T-helper 2 cell treated with Interferon-gamma antibody and Interleukin-4, amounts not matched to agents 5 μg/mL and 100 μg/mL, for 36 hours (primary cell): ENCODE data around the gene PARP2.

Experiments used
- DNase-seq: peaks from one replicate; pipeline ENCODE4 v3.0.0; 2021; ENCODE audit warnings: low spot score
- H3K27ac Mint-ChIP-seq: one replicate; pipeline ENCODE4 v1.8.0; 2021; ENCODE audit warnings: mild to moderate bottlenecking, mixed read lengths
- H3K27me3 Mint-ChIP-seq: one replicate; pipeline ENCODE4 v1.8.0; 2021; ENCODE audit warnings: low read depth, mixed read lengths
- H3K36me3 Mint-ChIP-seq: one replicate; pipeline ENCODE4 v1.8.0; 2021; ENCODE audit warnings: low read depth, mixed read lengths
- H3K4me1 Mint-ChIP-seq: one replicate; pipeline ENCODE4 v1.8.0; 2021; ENCODE audit warnings: low read depth, mixed read lengths
- H3K4me3 Mint-ChIP-seq: one replicate; pipeline ENCODE4 v1.8.0; 2022; ENCODE audit warnings: mild to moderate bottlenecking, moderate library complexity, mixed read lengths
- H3K9me3 Mint-ChIP-seq: one replicate; pipeline ENCODE4 v1.8.0; 2021; ENCODE audit warnings: mixed read lengths

PARP2 gene

DNA sequence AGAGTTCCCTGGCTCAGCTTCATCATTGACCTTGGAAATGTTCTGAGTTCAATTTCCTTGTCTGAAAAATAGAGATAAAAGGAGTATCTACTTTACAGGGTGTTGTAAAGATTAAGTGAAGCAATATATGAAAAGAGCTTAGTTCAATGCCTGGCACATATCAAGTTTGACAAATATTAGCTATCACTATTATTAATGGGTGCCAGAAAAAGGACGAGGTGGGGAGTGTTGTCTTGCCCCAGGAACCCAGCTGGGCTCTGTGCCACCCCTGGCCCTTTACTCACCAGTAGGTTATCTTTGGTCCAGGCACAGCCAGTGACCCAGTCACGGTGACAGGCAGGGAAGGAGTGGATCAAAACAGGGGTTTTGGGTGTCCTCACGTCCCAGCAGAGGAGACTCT is 32.0 kb downstream of the PARP2 start:
- H3K27ac Mint-ChIP-seq, result no peak overlapping the region
- no peaks in the 10 kb centered on the region for H3K27me3 Mint-ChIP-seq
- no peak for DNase-seq
- H3K36me3 Mint-ChIP-seq, result peaks cover 58% of the 10 kb centered on the region
- no peak overlapping the region for H3K4me3 Mint-ChIP-seq
- no peaks in the 10 kb centered on the region for H3K9me3 Mint-ChIP-seq
- H3K4me1 Mint-ChIP-seq, result no peaks in the 10 kb centered on the region

DNA sequence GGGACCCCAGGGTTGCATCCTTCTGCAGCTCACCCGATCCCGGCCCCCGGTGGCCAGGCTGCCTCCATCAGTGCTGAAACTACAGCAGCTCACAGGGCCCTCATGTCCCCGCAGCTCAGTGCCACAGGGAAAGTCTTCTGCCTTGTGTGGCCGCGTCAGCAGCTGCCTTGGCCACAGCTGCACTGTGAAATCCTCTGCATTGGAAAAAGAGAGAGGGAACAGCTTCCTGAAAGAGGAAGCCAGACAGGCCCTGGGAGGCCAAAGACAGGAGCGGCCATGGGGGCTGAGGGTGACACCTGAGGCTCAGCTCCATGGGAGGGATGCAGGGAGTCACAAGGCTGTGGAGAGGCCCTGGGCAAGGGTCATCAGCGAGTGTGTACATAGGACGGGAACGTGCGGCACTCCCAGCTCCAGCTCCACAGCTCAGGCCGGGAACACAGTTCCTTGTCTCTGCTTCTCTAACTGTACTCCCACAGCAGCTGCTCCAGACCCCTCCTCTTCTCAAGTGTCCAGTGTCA is 32.7 kb downstream of the PARP2 start:
- Mint-ChIP-seq H3K27me3 (no peaks in the 10 kb centered on the region), H3K4me1 (no peaks in the 10 kb centered on the region), H3K36me3 (peaks cover 61% of the 10 kb centered on the region), H3K27ac (no peak overlapping the region), H3K4me3 (no peak overlapping the region), H3K9me3 (no peaks in the 10 kb centered on the region)
- DNase-seq, result no peak

DNA sequence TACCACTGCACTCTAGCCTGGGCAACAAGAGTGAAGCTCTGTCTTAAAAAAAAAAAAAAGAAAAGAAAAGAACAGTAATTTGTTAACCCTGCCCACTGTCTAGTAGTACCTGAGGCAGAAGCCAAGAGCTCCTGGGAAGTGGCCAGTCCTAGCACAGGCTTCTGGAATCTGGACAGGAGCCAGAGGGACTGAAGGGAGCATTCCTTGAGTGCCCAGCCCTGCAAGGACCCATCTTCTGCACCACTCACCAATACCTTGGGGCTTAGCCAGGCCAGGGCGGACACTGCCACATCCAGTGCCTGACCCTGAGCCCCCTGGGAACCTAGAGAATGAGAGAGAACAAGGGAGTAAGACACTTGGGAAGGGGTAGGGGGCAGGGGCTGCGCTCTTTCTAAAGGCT is 33.7 kb downstream of the PARP2 start:
- Mint-ChIP-seq H3K4me1 (no peaks in the 10 kb centered on the region), H3K27me3 (no peaks in the 10 kb centered on the region), H3K4me3 (no peak overlapping the region), H3K9me3 (no peaks in the 10 kb centered on the region), H3K36me3 (peaks cover 64% of the 10 kb centered on the region), H3K27ac (no peak overlapping the region)
- DNase-seq, result no peak

DNA sequence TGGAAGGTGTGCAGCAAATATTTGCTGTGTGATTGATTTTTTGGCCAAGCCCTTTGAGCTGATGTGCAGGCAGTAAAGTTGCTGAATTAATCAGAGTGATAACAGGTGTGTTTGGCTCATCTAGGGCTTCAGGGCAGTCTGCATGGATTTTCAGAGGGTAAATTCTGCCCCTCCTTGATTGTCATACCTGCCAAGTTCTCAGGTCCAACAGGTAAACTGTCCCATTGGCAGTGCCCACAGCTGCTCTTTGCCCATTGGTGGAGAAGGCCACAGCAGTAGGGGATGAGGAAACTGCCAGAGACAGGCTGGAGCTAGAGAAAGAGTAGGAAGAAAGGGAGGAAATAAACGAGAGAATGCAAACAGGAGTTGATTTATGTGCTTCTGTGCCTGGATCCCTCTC is 36.3 kb downstream of the PARP2 start:
- no peaks in the 10 kb centered on the region for H3K27me3 Mint-ChIP-seq

DNA sequence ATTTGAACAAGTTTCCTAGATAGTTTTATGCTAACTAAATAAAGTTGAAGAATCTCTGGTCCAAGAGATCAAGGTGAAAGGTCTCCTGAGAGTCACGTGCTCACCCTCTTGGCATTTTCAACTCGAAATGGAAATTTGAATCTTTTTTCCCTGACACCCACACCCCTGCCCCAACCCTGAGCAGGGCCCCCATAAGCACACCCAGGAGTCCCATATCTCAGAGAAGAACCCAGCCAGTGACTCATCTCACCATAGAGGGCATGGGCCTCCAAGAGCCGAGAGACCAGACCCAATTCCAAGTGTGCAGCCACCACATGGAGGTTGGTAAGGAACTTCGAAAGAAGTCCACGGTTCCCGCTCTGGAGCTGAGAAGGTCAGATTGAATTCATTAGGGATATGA is 37.2 kb downstream of the PARP2 start:
- Mint-ChIP-seq H3K9me3 (no peaks in the 10 kb centered on the region), H3K27ac (peak overlapping the region; percentile 12), H3K27me3 (no peaks in the 10 kb centered on the region), H3K4me3 (no peak overlapping the region), H3K36me3 (peaks cover 64% of the 10 kb centered on the region), H3K4me1 (no peaks in the 10 kb centered on the region)
- DNase-seq, result no peak

More for the DNA sequence above, 36.3 kb downstream of the PARP2 start:
- no peak for DNase-seq
- Mint-ChIP-seq H3K4me3 (no peak overlapping the region), H3K36me3 (peaks cover 66% of the 10 kb centered on the region), H3K9me3 (no peaks in the 10 kb centered on the region), H3K4me1 (no peaks in the 10 kb centered on the region), H3K27ac (no peak overlapping the region)

DNA sequence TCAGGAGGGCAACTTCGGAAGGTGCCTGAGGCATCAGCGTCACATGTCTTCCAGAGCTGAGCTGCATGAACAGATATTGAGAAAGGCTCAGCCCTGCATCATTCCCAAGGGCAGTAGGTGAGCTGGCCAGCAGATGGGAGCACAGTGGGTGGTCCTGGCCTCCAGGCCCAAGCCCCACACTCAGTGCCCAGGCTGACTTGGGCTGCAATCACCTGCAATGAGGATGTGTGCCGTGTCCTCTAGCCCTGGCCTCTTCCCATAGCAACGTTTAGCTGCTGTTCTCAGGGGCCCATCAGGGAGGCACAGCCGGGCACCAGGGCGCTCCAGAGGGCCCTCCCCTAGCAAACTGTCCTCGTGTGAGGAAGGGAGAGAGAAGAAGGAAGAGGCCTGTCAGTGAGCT is 37.9 kb downstream of the PARP2 start:
- no peak overlapping the region for H3K27ac Mint-ChIP-seq
- H3K4me3 Mint-ChIP-seq, result no peak overlapping the region
- H3K9me3 Mint-ChIP-seq, result no peaks in the 10 kb centered on the region

DNA sequence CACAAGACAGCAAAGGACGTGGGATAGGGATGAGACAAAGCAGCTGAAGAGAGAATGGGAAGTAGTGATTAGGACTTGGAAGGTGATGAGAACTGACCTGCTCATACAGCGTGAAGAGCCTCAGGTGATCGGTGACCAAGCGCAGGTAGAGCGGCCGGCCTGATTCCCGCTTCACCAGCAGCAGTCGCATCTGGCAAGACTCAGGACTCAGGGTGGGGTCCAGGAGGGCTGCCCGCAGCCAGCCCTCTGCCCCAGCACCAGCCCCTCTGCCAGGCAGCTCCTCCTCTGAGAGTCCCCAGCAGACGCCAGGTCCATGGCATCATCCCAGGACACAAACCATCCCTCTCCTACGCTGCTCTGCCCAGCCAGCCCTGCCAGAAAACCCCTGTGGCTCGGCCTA is 39.1 kb downstream of the PARP2 start:
- DNase-seq, result no peak
- no peaks in the 10 kb centered on the region for H3K9me3 Mint-ChIP-seq
- no peak overlapping the region for H3K27ac Mint-ChIP-seq
- no peak overlapping the region for H3K4me3 Mint-ChIP-seq
- no peaks in the 10 kb centered on the region for H3K27me3 Mint-ChIP-seq
- peaks cover 53% of the 10 kb centered on the region for H3K36me3 Mint-ChIP-seq
- H3K4me1 Mint-ChIP-seq, result no peaks in the 10 kb centered on the region

More for the DNA sequence above, 37.9 kb downstream of the PARP2 start:
- DNase-seq, result no peak
- Mint-ChIP-seq H3K27me3 (no peaks in the 10 kb centered on the region), H3K36me3 (peaks cover 60% of the 10 kb centered on the region), H3K4me1 (no peaks in the 10 kb centered on the region)

DNA sequence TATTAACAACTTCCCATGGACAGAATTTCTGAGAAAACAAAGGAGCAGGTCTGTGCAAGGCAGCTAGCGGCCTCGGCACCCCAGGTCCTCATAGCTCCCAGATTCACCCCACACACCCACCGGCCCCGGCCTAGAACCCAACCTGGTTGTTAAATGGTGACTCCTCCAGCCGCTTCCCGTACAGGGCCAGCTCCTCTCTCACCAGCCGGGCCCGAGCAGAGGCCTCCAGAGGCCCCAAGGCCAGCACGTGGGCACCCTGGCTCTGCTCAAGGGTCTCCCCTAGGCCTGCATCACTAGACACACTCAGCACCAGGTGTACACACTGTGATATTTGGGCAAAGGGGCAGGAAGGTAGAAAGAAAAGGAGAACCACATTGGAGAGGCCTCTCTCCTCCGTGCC is 39.6 kb downstream of the PARP2 start:
- Mint-ChIP-seq H3K4me1 (no peaks in the 10 kb centered on the region), H3K9me3 (no peaks in the 10 kb centered on the region), H3K27ac (no peak overlapping the region), H3K36me3 (peaks cover 53% of the 10 kb centered on the region), H3K4me3 (no peak overlapping the region), H3K27me3 (no peaks in the 10 kb centered on the region)
- no peak for DNase-seq

DNA sequence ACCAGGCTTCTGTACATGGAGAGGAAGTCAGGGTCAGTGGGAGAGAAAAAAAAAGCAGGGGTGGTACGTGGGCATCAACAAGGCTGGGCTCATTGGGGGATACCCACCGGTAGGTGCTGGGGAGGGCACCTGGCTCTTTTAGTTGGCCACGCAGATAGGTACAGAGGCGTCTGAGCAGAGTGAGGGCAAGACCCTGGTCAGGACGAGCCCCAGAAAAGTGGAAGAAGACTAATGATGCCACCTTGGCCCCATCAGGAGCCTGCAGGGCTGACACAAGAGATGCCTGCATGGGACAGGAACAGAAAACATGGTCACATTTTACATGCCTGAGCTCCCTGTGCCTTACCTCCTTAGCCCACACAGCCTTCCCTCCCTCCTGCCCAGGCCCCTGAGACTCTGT is 40.2 kb downstream of the PARP2 start:
- Mint-ChIP-seq H3K9me3 (no peaks in the 10 kb centered on the region), H3K27ac (no peak overlapping the region), H3K27me3 (no peaks in the 10 kb centered on the region), H3K4me3 (no peak overlapping the region), H3K4me1 (no peaks in the 10 kb centered on the region), H3K36me3 (peaks cover 58% of the 10 kb centered on the region)
- DNase-seq, result no peak

DNA sequence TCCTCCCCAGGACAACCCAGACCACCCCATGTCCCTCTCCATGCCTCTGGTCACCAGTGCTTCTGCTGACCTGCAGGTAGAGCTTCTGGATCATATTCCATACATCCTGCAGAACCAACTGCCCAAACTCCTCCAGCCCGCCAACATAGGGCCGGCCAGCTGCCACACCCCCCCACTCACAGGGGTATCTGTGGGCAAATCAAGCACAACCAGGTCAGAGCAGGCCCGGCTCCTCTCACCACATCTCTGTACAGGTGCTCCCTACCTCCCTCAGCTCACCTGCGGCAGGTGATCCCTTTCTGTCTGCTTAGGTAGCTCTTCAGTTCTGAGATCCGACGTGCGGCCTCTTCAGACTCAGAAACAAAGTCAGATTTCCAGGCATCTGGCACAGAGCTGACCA is 40.9 kb downstream of the PARP2 start:
- DNase-seq, result no peak
- Mint-ChIP-seq H3K4me3 (no peak overlapping the region), H3K9me3 (no peaks in the 10 kb centered on the region), H3K4me1 (no peaks in the 10 kb centered on the region), H3K27ac (peak overlapping the region; percentile 20), H3K36me3 (peaks cover 58% of the 10 kb centered on the region), H3K27me3 (no peaks in the 10 kb centered on the region)

DNA sequence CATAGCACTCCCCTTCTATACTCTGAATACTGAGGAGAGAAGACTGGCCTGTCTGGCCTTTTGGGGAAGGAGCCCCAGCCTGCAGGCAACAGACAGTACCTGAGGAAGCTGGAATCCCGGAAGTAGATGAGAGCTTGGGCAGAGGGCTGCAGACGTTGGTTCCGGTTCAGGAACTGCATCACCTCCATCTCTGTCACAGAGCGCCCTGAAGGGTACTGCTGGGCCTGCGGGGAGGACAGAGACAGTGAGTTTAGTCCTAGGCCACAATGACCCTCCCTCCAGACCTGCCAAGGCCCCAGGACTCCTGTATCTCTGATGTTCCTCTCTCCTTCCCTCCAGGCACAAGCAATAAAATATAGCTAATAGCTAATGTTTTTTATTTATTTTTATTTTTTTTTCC is 41.5 kb downstream of the PARP2 start:
- DNase-seq, result no peak
- Mint-ChIP-seq H3K27ac (no peak overlapping the region), H3K9me3 (no peaks in the 10 kb centered on the region), H3K36me3 (peaks cover 56% of the 10 kb centered on the region), H3K27me3 (no peaks in the 10 kb centered on the region), H3K4me1 (no peaks in the 10 kb centered on the region), H3K4me3 (no peak overlapping the region)

DNA sequence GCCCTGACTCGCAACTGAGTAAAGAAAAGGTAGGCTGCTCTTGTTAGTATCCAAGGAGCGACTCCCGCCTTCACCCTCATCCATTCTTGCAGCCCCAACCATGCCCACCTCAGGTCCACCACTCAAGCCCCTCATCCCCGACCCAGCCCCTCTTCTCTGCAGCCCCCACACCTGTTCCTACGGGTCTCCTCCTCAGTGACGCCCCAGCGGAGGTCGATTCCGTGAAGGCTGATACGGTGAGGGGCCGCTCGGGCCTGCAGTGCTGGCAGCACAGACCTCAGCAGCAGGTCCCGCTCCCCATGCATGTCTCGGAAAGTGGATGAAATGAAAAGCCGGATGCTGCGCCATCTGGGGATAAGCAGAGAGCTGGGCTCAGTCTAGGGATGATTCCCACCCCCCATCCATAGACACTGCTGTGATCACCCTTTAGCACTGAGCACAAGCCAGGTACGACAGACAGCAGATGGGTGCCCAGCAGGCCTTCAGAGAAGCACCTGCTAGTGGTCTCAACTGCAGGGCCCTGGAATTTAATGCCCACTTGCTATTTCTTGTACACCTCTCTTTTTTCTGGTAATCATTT is 42.9 kb downstream of the PARP2 start:
- DNase-seq, result no peak
- H3K36me3 Mint-ChIP-seq, result peaks cover 51% of the 10 kb centered on the region
- no peaks in the 10 kb centered on the region for H3K9me3 Mint-ChIP-seq
- H3K27ac Mint-ChIP-seq, result no peak overlapping the region
- no peaks in the 10 kb centered on the region for H3K4me1 Mint-ChIP-seq
- no peaks in the 10 kb centered on the region for H3K27me3 Mint-ChIP-seq
- H3K4me3 Mint-ChIP-seq, result no peak overlapping the region

DNA sequence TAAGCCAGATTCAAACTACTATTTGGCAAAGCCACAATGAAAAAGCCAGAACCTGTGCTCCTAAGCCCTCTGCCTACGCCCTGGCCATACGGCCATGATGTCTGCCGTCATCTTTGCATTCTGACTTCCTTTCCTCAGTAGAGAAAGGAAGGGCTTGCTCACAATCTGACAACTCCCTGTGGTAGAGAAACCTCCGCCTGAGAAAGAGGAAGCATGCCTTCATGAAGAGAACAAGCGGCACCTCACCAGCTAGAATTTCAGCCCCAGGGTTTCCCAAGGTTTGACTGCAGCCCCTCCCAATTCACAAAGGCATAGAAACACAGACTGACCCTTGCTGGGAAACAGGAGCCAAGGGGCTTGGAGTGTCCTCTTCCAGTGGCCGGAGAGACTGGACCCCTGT is 44.1 kb downstream of the PARP2 start:
- no peaks in the 10 kb centered on the region for H3K4me1 Mint-ChIP-seq
- H3K9me3 Mint-ChIP-seq, result no peaks in the 10 kb centered on the region
- H3K4me3 Mint-ChIP-seq, result no peak overlapping the region
- no peak for DNase-seq
- no peaks in the 10 kb centered on the region for H3K27me3 Mint-ChIP-seq
- no peak overlapping the region for H3K27ac Mint-ChIP-seq
- H3K36me3 Mint-ChIP-seq, result peaks cover 49% of the 10 kb centered on the region

DNA sequence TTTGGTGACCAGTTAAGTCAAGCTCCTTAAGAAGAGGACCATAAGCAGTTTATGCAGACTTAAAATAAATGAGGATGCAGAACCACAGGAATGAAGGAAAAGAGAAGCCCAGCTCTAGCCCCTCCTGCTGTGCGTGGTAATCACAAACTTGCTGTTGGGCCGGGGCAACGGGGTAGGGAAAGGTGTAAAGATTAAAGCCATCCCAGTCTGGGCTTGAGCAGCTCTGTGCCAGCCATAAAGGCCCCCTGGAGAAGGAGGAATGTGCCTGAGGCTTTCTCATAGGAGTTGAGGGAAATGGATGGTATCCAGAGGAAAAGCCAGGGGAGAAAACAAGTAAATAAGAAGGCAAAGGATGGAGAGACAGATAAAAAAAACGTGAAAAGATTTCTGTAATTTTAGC is 44.7 kb downstream of the PARP2 start:
- no peaks in the 10 kb centered on the region for H3K9me3 Mint-ChIP-seq
- no peak overlapping the region for H3K27ac Mint-ChIP-seq
- no peaks in the 10 kb centered on the region for H3K4me1 Mint-ChIP-seq
- DNase-seq, result no peak
- H3K4me3 Mint-ChIP-seq, result no peak overlapping the region
- H3K36me3 Mint-ChIP-seq, result peaks cover 45% of the 10 kb centered on the region
- H3K27me3 Mint-ChIP-seq, result no peaks in the 10 kb centered on the region

DNA sequence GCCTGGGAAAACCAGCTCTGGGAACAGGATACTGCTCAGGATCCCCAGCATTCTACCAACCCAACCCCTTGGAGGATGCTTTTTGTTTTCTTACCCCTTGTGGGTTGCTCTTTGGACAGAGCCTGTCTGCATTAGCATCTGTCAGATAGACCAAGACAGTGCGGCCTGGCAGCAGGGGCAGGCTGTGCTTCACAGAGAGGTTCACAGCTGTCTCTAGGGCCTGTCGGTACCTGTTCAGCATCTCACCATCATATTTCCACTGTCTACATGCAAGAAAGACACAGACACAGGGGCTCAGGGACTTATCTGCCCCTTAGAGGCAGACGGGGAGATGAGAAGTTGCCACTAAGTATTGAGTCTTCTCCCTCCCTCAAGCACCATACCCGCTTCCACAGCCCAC is 48.1 kb downstream of the PARP2 start:
- Mint-ChIP-seq H3K9me3 (no peaks in the 10 kb centered on the region), H3K4me1 (no peaks in the 10 kb centered on the region), H3K36me3 (peaks cover 43% of the 10 kb centered on the region), H3K27me3 (no peaks in the 10 kb centered on the region), H3K27ac (no peak overlapping the region), H3K4me3 (no peak overlapping the region)
- no peak for DNase-seq
